WTC11 (cell line): ENCODE measurements around the gene ASB14.

Source experiments
- ATF2 ChIP-seq: sonication (generic); formaldehyde crosslinking; IDR thresholded peaks from 2 replicates; pipeline ENCODE4 v1.8.1; 2022; ENCODE audit warnings: low read depth, missing genetic modification reagents, borderline replicate concordance
- CTCF ChIP-seq: fragments of 200-600 bp; IDR thresholded peaks from 2 replicates; pipeline ENCODE4 v1.8.0; 2022; ENCODE audit warnings: antibody characterized with exemption
- E2F1 ChIP-seq: sonication (generic); formaldehyde crosslinking; IDR thresholded peaks from 2 replicates; pipeline ENCODE4 v1.8.0; 2022; ENCODE audit warnings: mild to moderate bottlenecking, missing genetic modification reagents
- ESRRA ChIP-seq: sonication (generic); formaldehyde crosslinking; IDR thresholded peaks from 2 replicates; pipeline ENCODE4 v1.8.1; 2022; ENCODE audit warnings: mild to moderate bottlenecking, missing genetic modification reagents, borderline replicate concordance
- HMGXB4 ChIP-seq: sonication (generic); formaldehyde crosslinking; IDR thresholded peaks from 2 replicates; pipeline ENCODE4 v1.8.1; 2023; ENCODE audit warnings: mild to moderate bottlenecking, moderate library complexity, missing genetic modification reagents
- MAX ChIP-seq: sonication (generic); formaldehyde crosslinking; IDR thresholded peaks from 2 replicates; pipeline ENCODE4 v1.8.0; 2022; ENCODE audit warnings: mild to moderate bottlenecking, missing genetic modification reagents
- NFYB ChIP-seq: sonication (generic); formaldehyde crosslinking; conservative IDR thresholded peaks from 2 replicates; pipeline ENCODE4 v1.8.0; 2022; ENCODE audit warnings: low read depth, missing genetic modification reagents
- NR1H2 ChIP-seq: sonication (generic); formaldehyde crosslinking; IDR thresholded peaks from 2 replicates; pipeline ENCODE4 v1.9.0; 2021; ENCODE audit warnings: mild to moderate bottlenecking, moderate library complexity, missing genetic modification reagents
- NR2C2 ChIP-seq: sonication (generic); formaldehyde crosslinking; IDR thresholded peaks from 2 replicates; pipeline ENCODE4 v1.8.0; 2022; ENCODE audit warnings: mild to moderate bottlenecking, missing genetic modification reagents
- PREB ChIP-seq: sonication (generic); formaldehyde crosslinking; IDR thresholded peaks from 2 replicates; pipeline ENCODE4 v1.8.1; 2022; ENCODE audit warnings: mild to moderate bottlenecking, missing genetic modification reagents, moderate library complexity, borderline replicate concordance
- SP1 ChIP-seq: sonication (generic); formaldehyde crosslinking; conservative IDR thresholded peaks from 2 replicates; pipeline ENCODE4 v1.8.1; 2022; ENCODE audit warnings: missing genetic modification reagents
- ZNF232 ChIP-seq: sonication (generic); formaldehyde crosslinking; IDR thresholded peaks from 2 replicates; pipeline ENCODE4 v1.8.0; 2022; ENCODE audit warnings: mild to moderate bottlenecking, missing genetic modification reagents
- ZNF263 ChIP-seq: sonication (generic); formaldehyde crosslinking; IDR thresholded peaks from 2 replicates; pipeline ENCODE4 v1.8.1; 2022; ENCODE audit warnings: low read depth, mild to moderate bottlenecking, moderate library complexity, missing genetic modification reagents
- ZNF317 ChIP-seq: sonication (generic); formaldehyde crosslinking; IDR thresholded peaks from 2 replicates; pipeline ENCODE4 v1.8.1; 2023; ENCODE audit warnings: low read depth, mild to moderate bottlenecking, moderate library complexity, missing genetic modification reagents, borderline replicate concordance

GRCh38 chr3:57314204-57314603, 21.7 kb upstream of the ASB14 start:
- TF ChIP-seq NFYB (CRISPR knock-in tag) = no peak
- no peak for TF ChIP-seq ZNF232 (CRISPR knock-in tag)
- TF ChIP-seq NR2C2 = no peak
- no peak for TF ChIP-seq CTCF
- no peak for TF ChIP-seq ZNF263 (CRISPR knock-in tag)
- no peak for TF ChIP-seq ATF2 (CRISPR knock-in tag)
- no peak for TF ChIP-seq ZNF317 (CRISPR knock-in tag)
- no peak for TF ChIP-seq SP1 (CRISPR knock-in tag)
- no peak for TF ChIP-seq MAX (CRISPR knock-in tag)
- no peak for TF ChIP-seq HMGXB4
- TF ChIP-seq E2F1 (CRISPR knock-in tag) = no peak
- TF ChIP-seq ESRRA (CRISPR knock-in tag) = no peak
- no peak for TF ChIP-seq NR1H2 (CRISPR knock-in tag)
- TF ChIP-seq PREB (CRISPR knock-in tag) = no peak
